ENCODE data around the gene SLC2A9.

SLC2A9 gene

GRCh38 chr4:9987749-9988362 is 33.4 kb downstream of the SLC2A9 start:
- TF ChIP-seq GATA2 (IDR thresholded peaks at IDR 0.05; ENCODE audit: low read depth, low read length) (no peak), GATA3 (IDR thresholded peaks at IDR 0.05; ENCODE audit: low read depth, low read length) (no peak)

- TF ChIP-seq GATA3 (IDR thresholded peaks at IDR 0.05; ENCODE audit: low read depth, low read length) = no peak
- no peak for TF ChIP-seq GATA2 (IDR thresholded peaks at IDR 0.05; ENCODE audit: low read depth, low read length)
These were observed 36.7 kb downstream of the SLC2A9 start for GRCh38 chr4:9984621-9985020.

GRCh38 chr4:9983211-9983610 is 38.1 kb downstream of the SLC2A9 start:
- TF ChIP-seq GATA2 (IDR thresholded peaks at IDR 0.05; ENCODE audit: low read depth, low read length) = no peak
- no peak for TF ChIP-seq GATA3 (IDR thresholded peaks at IDR 0.05; ENCODE audit: low read depth, low read length)

- TF ChIP-seq GATA3 (IDR thresholded peaks at IDR 0.05; ENCODE audit: low read depth, low read length) = no peak
- no peak for TF ChIP-seq GATA2 (IDR thresholded peaks at IDR 0.05; ENCODE audit: low read depth, low read length)
These were observed 40.4 kb downstream of the SLC2A9 start for GRCh38 chr4:9980898-9981297.

- TF ChIP-seq GATA3 (IDR thresholded peaks at IDR 0.05; ENCODE audit: low read depth, low read length) = no peak
- no peak for TF ChIP-seq GATA2 (IDR thresholded peaks at IDR 0.05; ENCODE audit: low read depth, low read length)
These were observed 42.1 kb downstream of the SLC2A9 start for GRCh38 chr4:9979101-9979701.

GRCh38 chr4:9977518-9978031 is 43.7 kb downstream of the SLC2A9 start:
- TF ChIP-seq GATA3 (IDR thresholded peaks at IDR 0.05; ENCODE audit: low read depth, low read length) (no peak), GATA2 (IDR thresholded peaks at IDR 0.05; ENCODE audit: low read depth, low read length) (no peak)

- TF ChIP-seq GATA3 (IDR thresholded peaks at IDR 0.05; ENCODE audit: low read depth, low read length) = no peak
- TF ChIP-seq GATA2 (IDR thresholded peaks at IDR 0.05; ENCODE audit: low read depth, low read length) = no peak
These were observed 44.5 kb downstream of the SLC2A9 start for GRCh38 chr4:9976781-9977180.

GRCh38 chr4:9976293-9976692 is 45.0 kb downstream of the SLC2A9 start:
- TF ChIP-seq GATA3 (IDR thresholded peaks at IDR 0.05; ENCODE audit: low read depth, low read length) (no peak), GATA2 (IDR thresholded peaks at IDR 0.05; ENCODE audit: low read depth, low read length) (no peak)

GRCh38 chr4:9971711-9972110 is 49.6 kb downstream of the SLC2A9 start:
- TF ChIP-seq GATA3 (IDR thresholded peaks at IDR 0.05; ENCODE audit: low read depth, low read length) = no peak
- TF ChIP-seq GATA2 (IDR thresholded peaks at IDR 0.05; ENCODE audit: low read depth, low read length) = no peak

- TF ChIP-seq GATA3 (IDR thresholded peaks at IDR 0.05; ENCODE audit: low read depth, low read length) (no peak), GATA2 (IDR thresholded peaks at IDR 0.05; ENCODE audit: low read depth, low read length) (no peak)
These were observed 50.8 kb downstream of the SLC2A9 start for GRCh38 chr4:9970399-9971011.

GRCh38 chr4:9969526-9970398 is 51.5 kb downstream of the SLC2A9 start:
- TF ChIP-seq GATA2 (IDR thresholded peaks at IDR 0.05; ENCODE audit: low read depth, low read length) = no peak
- no peak for TF ChIP-seq GATA3 (IDR thresholded peaks at IDR 0.05; ENCODE audit: low read depth, low read length)

- TF ChIP-seq GATA3 (IDR thresholded peaks at IDR 0.05; ENCODE audit: low read depth, low read length) (no peak), GATA2 (IDR thresholded peaks at IDR 0.05; ENCODE audit: low read depth, low read length) (no peak)
These were observed 52.8 kb downstream of the SLC2A9 start for GRCh38 chr4:9968472-9968871.

GRCh38 chr4:9964879-9965278 is 56.4 kb downstream of the SLC2A9 start:
- TF ChIP-seq GATA2 (IDR thresholded peaks at IDR 0.05; ENCODE audit: low read depth, low read length) = no peak

GRCh38 chr4:9963328-9963727 is 58.0 kb downstream of the SLC2A9 start:
- TF ChIP-seq GATA2 (IDR thresholded peaks at IDR 0.05; ENCODE audit: low read depth, low read length) (no peak), GATA3 (IDR thresholded peaks at IDR 0.05; ENCODE audit: low read depth, low read length) (no peak)

Data from SH-SY5Y (cell line).